GM18870 (cell line): ENCODE results near the gene SLC51A.
"Not testable (repeated sequence)": the region's sequence is repeated elsewhere in the genome, so short reads cannot be mapped to it uniquely, and the experiment has no call there.

Experiments
- ATAC-seq: cut with Tn5 transposase; IDR thresholded peaks from one replicate; pipeline ENCODE4 v1.9.1; 2021; ENCODE audit warnings: moderate library complexity; ENCODE audit not compliant: unreplicated experiment

SLC51A gene

DNA sequence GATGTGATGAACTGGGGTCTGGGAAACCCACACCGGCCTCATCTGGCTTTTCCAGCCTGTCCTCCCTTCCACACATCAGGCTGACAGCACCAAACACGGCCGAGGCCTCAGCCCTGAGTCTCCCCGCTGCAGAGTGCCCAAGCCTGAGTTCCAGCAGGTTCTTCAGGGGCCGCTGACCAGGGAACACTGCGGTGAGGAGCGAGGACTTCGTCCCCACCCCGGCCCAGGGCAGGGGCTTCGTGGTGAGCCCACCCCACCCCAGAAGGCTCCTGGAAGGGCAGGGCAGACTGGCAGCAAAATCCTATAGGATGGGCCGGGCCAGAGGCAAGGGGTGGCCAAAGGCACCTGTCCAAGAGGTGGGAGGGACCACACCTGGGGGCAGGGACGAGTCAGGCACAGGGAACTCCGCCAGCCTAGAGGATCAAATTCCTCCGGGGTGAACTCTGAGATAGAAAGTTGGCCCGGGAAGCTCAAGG is at the start of gene SLC51A:
Gene SLC51A, plus strand, starts transcription at position 446 of the 476 bp plus-strand sequence. CDS start 179 bp downstream, outside the sequence.
- ATAC-seq, result no peak

DNA sequence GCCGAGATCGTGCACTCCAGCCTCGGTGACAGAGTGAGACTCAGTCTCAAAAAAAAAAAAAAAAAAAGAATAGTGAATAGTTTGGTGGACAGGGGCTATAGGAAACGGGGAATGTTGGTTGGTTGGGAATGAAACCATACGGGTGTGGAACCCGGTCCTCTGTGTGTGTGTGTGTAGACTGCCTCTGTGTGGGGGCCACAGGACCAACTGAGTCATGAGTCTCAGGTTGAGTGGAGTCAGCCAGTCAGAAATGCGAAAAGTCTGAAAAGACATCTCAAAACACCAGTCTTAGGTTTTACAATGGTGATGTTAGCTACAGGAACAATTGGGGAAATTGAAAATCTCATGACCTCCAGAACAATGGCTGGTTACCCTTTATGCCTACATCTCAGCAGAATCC is 49.6 kb upstream of the SLC51A start:
- ATAC-seq, result no peak

DNA sequence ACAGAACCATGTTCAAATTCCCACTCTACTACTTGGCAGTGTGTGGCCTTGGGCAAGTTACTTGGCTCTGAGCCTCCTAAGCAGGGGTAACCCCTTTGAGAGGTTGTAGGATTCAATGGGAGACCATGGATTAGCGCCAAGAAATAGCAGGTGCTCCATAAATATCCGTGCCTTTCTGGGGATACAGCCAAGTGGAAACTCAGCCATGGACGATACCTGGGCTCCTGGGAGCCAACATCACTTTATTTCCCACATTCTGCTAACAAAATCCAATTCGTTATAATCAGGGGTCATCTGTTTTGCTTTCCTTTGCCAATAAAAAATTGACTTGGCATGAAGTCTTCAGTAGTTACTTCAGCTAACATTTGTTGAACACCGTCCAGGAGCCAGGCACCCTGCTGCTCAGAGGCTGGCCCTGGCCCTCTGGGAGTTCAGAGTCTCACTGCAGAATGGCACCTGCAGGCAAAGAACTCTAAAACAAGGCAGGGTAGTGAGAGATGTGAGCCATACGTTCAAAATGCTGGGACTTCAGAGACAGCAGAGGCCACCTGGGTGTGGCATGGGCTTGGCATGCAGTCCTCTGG is 47.4 kb upstream of the SLC51A start:
- ATAC-seq, result no peak

DNA sequence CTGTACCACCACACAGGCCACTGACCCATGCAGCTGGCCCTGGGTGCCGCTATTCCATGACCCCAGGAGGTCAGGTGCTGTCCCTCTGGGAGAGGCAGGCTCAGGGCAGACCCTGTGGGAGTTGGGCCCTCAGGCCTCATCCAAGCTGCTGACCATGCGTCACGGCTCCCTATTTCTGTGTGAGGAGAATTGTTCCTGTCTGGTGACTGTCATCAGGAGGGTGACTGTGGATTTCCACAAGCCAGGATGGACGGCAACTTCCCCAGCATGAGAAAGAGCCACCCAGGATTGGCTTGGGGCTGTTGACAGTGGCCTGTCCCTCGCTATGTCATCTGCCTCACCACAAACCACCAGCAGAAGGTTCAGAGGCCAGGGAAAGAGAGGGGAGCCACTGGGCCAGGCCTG is 46.5 kb upstream of the SLC51A start:
- no peak for ATAC-seq

- ATAC-seq, result not testable (repeated sequence)
These were observed 46.0 kb upstream of the SLC51A start for GRCh38 chr3:196170296-196170695.

DNA sequence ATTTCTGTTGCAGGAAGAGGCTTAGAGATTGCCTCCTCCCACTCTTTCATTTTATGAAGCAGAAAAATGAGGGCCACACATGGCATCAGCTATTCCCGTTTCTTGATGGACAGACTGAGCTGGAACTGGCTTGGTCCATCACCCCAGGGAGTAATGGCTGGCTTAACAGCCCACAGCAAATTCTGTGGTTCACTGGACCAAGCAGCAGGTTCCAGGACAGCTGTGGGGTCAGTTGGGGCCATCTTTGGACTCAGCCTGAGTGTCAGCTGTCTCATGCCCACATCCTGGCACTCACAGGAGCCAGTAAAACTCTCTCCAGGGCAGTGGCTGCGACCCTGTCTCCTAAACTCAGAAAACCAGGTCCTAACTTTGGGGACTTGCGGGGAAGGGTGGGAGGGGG is 41.7 kb upstream of the SLC51A start:
- no peak for ATAC-seq

- ATAC-seq, result no peak
These were observed 41.2 kb upstream of the SLC51A start for GRCh38 chr3:196175116-196175625.

GRCh38 chr3:196175722-196176121 is 40.6 kb upstream of the SLC51A start:
- no peak for ATAC-seq

DNA sequence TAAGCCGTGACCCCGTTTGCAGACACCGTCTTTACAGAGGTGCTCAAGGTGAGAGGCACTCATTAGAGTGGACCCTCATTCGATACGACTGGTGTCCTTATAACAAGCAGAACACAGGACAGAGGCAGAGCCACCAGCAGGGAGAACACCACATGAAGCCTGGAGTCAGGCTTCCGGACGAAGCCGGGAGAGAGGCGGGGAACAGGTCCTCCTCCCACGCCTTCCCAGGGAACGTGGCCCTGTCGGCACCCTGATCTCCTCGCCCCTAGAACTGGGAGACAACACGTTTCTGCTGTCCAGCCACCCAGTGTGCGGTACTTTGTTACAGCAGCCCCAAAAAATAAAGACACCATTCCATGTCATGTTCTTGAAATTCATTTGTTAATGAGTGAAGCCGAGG is 38.8 kb upstream of the SLC51A start:
- ATAC-seq, result no peak

DNA sequence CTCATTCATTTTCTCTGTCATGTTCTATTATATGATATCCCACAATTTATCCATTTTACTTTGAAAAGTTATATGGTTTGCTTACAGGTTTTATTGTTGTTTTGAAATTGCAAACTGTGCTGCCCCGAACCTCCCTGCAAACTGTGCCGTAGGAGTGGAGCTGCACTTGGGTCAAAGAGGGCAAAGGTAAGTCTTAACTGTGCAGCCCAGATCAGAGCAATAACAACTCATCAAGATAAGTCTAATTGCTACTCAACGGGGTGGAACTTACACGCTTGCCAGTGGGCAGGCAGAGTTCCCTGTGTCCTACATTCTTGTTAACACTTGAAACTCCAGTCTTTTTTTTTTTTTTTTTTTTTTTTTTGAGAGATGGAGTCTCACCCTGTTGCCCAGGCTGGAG is 38.4 kb upstream of the SLC51A start:
- no peak for ATAC-seq

DNA sequence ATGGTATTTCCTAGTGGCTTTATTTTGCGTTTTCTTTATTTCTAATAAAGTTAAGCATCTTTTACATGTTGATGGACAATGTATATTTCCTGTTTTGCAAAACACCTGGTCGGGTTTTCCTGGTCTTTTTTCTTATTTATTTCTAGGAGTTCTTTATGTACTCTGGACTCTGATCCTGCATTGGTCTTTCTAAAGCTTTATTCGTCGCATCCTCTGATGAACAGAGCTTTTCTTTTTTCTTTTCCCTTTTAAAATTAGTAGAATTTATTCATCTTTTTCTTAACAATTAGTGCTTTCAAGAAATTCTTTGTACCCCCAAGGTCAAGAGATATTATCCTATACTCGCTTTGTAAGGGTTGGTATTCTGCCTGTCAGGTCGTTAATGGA is 37.3 kb upstream of the SLC51A start:
- ATAC-seq, result no peak

DNA sequence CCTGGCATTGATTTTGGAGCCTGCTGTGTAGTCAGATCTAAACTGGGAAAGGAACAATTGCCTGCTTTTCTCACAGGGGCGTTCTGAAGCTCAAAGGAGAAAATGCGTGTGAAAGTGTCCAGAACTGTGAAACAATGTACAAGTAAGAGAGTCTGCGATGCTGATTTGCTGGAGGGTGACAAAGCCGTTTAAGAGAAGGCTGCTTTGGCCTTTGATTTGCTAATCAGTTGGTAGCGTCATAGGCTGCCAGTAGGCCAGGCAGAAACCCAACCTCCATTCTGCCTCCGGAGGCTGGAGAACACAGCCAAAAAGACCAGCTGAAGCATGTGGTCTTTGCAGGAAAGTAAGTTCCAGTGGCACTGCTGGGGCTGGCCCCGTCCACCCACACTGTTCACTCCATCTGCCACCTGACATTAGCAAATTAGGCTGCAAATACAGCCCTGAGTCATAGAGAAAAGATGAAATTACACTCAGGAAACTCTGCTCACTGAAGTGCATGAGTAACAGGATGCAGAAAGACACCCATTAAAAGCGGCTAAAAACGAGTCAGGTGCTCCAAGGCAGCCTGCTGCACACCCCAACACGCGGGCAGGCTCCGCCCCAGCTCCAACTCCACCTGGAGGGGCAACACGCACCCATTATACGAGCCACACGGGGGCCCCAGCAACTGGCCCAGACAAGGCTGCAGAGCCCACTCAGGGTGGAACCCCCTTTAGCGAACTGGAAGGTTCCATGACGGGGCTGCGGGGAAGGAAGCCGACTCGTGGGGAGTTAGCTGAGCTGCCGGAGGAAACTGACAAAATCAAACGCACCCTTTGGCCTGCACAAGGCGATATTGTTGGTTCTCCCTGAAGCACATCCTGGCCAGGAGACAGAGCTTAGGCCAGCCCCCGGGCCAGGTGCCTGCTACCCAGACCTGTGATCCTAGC is 36.7 kb upstream of the SLC51A start:
- peak; percentile 67 for ATAC-seq

DNA sequence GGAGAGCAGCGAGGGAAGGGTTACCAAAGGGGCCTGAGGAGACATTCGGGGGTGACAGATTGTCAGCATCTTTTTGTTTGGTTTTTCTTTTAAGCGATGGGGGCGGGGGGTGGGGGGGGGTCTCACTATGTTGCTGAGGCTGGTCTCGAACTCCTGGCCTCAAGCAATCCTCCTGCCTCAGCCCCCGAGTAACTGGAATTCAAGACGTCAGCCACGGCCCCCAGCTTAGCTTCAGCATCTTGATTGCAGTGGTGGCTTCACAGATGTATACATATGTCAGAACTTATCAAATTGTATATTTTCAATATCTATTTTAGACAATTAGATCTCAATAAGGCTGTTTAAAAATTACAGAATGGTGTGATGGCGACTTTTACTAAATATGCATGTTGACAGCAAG is 36.0 kb upstream of the SLC51A start:
- ATAC-seq, result no peak

- no peak for ATAC-seq
These were observed 35.2 kb upstream of the SLC51A start for GRCh38 chr3:196181127-196181546.

- ATAC-seq, result not testable (repeated sequence)
These were observed 32.2 kb upstream of the SLC51A start for GRCh38 chr3:196184169-196184432.

DNA sequence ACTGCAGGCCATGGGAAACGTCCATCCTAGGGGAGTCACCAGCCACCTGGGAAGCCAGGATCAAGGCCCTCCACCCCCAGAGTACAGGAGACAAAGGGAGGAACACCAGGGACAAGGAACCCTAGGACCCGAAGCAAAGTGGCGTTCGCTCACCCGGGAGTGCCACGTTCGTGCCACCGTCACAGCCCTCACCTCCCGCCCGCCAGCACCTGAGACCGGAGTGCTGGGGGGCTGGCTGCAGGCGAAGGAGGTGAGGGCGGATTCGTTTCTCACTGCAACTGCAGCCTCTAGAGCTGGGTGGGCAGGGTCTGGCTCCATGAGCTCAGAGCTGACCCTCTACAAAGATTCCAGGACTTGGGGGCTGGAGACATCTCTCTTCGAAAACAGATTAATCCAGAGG is 31.5 kb upstream of the SLC51A start:
- ATAC-seq, result no peak

- ATAC-seq, result peak; percentile 36
These were observed 29.4 kb upstream of the SLC51A start for GRCh38 chr3:196186651-196187573.

DNA sequence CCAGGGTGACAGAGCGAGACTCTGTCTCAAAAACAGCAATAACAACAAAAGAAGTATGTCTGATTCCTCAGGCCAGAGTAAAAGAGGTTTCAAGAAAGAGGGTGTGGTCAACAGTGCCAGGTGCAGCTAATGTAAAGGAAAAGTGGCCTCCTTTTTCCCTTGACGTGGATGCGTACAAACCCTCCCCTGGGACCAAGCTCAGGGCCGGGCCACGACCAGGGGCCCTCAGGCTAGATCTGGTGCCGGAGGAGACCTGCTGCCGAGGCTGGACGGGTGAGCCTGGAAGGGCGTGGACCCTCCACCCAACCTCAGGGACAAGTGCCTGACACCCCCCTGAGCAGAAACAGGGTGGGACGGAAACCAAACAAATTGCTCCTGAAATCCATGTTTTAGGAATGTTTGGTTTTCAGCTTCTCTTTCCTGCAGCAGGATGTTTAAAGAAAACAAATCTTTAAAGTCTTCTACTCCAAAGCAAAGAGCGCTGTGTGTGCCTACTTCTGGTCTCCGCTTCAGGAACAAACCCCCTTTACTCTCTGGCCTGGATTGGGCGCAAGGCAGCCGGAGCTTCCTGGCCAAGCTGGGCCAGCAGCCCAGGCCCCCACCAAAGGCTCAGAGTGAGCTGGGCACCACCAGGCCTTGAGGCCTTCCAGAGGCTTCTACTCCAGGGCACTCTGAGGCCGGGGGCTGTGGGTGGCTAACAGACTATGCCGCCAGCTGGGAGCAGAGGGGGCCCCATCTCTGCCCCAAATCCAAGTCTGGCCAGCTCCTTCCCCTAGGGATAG is 26.6 kb upstream of the SLC51A start:
- no peak for ATAC-seq

DNA sequence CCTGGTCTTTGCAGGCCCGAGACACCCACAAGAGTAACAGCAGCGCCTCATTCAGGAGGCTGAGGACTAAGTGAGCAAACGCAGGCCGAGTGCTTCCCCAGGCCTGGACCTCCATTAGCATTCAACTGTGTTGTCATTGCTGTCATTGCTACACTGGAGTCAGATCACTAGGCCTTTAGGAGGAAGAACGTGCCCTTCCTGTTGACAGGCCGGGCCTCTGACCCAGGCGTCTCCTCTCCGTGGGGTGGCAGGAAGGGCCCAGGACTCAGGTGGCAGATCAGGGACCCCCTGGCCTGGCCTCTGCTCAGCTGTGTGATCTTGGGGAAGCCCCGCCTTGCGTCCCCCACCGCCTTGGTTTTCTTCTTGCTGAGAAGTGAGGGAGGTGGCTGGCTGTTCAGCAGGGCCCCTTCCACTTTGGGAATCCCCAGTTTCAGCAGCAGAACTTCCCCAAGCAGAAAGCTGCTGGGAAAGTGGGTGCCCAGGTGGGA is 24.3 kb upstream of the SLC51A start:
- ATAC-seq, result peak; percentile 31

- ATAC-seq, result peak; percentile 16
These were observed 23.7 kb upstream of the SLC51A start for GRCh38 chr3:196192524-196193051.
